Uterus (tissue), 2 donors: ENCODE measurements around the gene HLA-DPB1.
A peak's percentile ranks its signal among the peaks of the same experiment; 100 is the strongest.

Source experiments
- CTCF ChIP-seq, 4 experiments: fragments of 200-600 bp in 2 of 4; fragments of 450-650 bp in 2 of 4; sonication (generic) in 2 of 4; IDR thresholded peaks; one replicate each; pipeline ENCODE4 v1.5.1; 2016 to 2019; ENCODE audit warnings: antibody characterized with exemption in 4 of 4, mild to moderate bottlenecking in 2 of 4, moderate library complexity in 1 of 4
- POLR2A ChIP-seq, 2 donors: fragments of 450-650 bp; IDR thresholded peaks; one replicate each; pipeline ENCODE4 v1.6.1; 2016; ENCODE audit warnings: antibody characterized with exemption in 2 of 2, mild to moderate bottlenecking in 1 of 2, moderate library complexity in 1 of 2

GRCh38 chr6:33080127-33081089, 4.6 kb downstream of the HLA-DPB1 start:
- TF ChIP-seq CTCF (IDR thresholded peaks at IDR 0.05) (no peak), POLR2A (IDR thresholded peaks at IDR 0.05) (peak; percentile 32 to 73)
